ENCODE measurements around the gene SIN3B. TPM values are rescaled to one million over a fixed set of nuclear protein-coding genes. Genes with fewer than 3 reads are reported as not detected.

Gene SIN3B
- total RNA-seq, 1 experiment from 2014 or later, result 49.7 TPM

GRCh38 chr19:16904599-16904998 is 75.4 kb downstream of the SIN3B start:
- intact Hi-C loops (cut with micrococcal nuclease; ENCODE audit: unreplicated experiment), result no loop called here
- peaks cover 5% of the 10 kb centered on the region for H3K36me3 Mint-ChIP-seq (ENCODE audit: insufficient read depth, unreplicated experiment)
- H3K9me3 Mint-ChIP-seq (ENCODE audit: low read depth, unreplicated experiment), result no peaks in the 10 kb centered on the region
- no peaks in the 10 kb centered on the region for H3K4me1 Mint-ChIP-seq (ENCODE audit: low read depth, unreplicated experiment)
- H3K27ac Mint-ChIP-seq (ENCODE audit: unreplicated experiment), result no peak overlapping the region
- no peaks in the 10 kb centered on the region for H3K27me3 Mint-ChIP-seq (ENCODE audit: unreplicated experiment)
- CTCF ChIA-PET, result interaction anchor here (0.5 kb wide), 1 partner anchor 312 kb away, joined by 5 read pairs; no protein-coding TSS in a partner anchor
- BruUV-seq (replicated peaks), result no TSS peak
- TF ChIP-seq CTCF (IDR thresholded peaks at IDR 0.05; ENCODE audit: unreplicated experiment), result no peak
- H3K4me3 Mint-ChIP-seq (ENCODE audit: low read depth, unreplicated experiment), result no peak overlapping the region
- no peak for DNase-seq

DNA sequence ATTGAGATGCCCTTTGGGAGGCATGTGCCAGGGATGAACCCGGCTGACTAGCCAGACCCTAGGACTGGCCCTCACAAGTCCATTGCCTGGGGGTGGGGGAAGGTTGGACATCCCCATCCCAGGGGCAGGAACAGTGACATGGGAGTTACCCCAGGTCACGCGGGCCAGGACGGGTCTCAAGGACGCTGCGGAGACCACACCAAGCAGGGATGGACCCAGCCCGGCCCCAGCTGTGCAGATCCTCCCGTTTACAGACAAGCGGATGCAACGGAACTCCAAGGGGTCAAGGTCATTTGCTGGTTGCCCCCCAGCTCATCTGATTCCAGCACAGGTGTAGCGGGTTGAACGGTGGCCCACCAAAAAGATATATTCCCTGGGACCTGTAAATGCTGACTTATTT is 79.6 kb downstream of the SIN3B start:
- Mint-ChIP-seq H3K27me3 (ENCODE audit: unreplicated experiment) (no peaks in the 10 kb centered on the region), H3K27ac (ENCODE audit: unreplicated experiment) (no peak overlapping the region), H3K4me3 (ENCODE audit: low read depth, unreplicated experiment) (no peak overlapping the region), H3K9me3 (ENCODE audit: low read depth, unreplicated experiment) (peaks cover 3% of the 10 kb centered on the region), H3K36me3 (ENCODE audit: insufficient read depth, unreplicated experiment) (no peaks in the 10 kb centered on the region), H3K4me1 (ENCODE audit: low read depth, unreplicated experiment) (no peaks in the 10 kb centered on the region)
- no peak for TF ChIP-seq CTCF (IDR thresholded peaks at IDR 0.05; ENCODE audit: unreplicated experiment)
- no peak for DNase-seq
- CTCF ChIA-PET, result no interaction called here
- intact Hi-C loops (cut with micrococcal nuclease; ENCODE audit: unreplicated experiment), result no loop called here
- no TSS peak for BruUV-seq (replicated peaks)

DNA sequence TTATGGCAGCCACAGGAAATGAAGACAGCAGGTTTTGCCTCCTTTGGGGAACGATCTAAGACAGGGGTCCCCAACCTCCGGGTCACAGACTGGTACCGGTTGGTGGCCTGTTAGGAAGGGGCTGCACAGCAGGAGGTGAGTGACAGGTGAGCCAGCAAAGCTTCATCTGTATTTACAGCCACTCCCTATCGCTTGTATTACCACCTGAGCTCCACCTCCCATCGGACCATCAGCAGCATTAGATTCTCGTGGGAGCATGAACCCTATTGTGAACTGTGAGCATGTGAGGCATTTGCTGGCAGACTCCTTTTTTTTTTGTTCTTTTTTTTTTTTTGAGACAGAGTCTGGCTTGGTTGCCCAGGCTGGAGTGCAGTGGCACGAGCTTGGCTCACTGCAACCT is 81.8 kb downstream of the SIN3B start:
- CTCF ChIA-PET, result interaction anchor here (1.1 kb wide), 1 partner anchor 141 kb away, joined by 7 read pairs; no protein-coding TSS in a partner anchor
- BruUV-seq (replicated peaks), result no TSS peak

DNA sequence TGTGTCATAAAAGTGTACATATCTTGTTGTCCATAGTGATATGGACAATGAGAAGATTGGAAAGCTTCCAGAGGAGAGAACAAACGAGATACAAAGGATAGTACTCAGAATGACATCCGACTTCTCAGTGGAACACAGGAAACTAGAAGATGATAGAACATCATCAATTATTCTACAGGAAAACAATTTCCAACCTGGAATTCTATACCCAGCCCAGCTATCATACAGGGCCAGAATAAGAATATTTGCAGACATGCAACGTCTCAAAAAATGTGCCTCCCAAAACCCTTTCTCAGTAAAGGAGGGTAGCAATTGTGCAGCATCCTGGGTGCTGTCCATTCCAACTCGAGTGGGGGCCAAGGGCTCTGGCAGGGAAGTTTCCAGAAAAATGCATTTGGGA is 83.6 kb downstream of the SIN3B start:
- H3K4me1 Mint-ChIP-seq (ENCODE audit: low read depth, unreplicated experiment), result no peaks in the 10 kb centered on the region
- H3K4me3 Mint-ChIP-seq (ENCODE audit: low read depth, unreplicated experiment), result no peak overlapping the region
- peaks cover 3% of the 10 kb centered on the region for H3K9me3 Mint-ChIP-seq (ENCODE audit: low read depth, unreplicated experiment)
- no peak for TF ChIP-seq CTCF (IDR thresholded peaks at IDR 0.05; ENCODE audit: unreplicated experiment)
- CTCF ChIA-PET, result no interaction called here
- no peak overlapping the region for H3K27ac Mint-ChIP-seq (ENCODE audit: unreplicated experiment)
- intact Hi-C loops (cut with micrococcal nuclease; ENCODE audit: unreplicated experiment), result no loop called here
- no peak for DNase-seq
- no TSS peak for BruUV-seq (replicated peaks)
- H3K36me3 Mint-ChIP-seq (ENCODE audit: insufficient read depth, unreplicated experiment), result no peaks in the 10 kb centered on the region
- peaks cover 23% of the 10 kb centered on the region for H3K27me3 Mint-ChIP-seq (ENCODE audit: unreplicated experiment)

More for the DNA sequence above, 81.8 kb downstream of the SIN3B start:
- peaks cover 3% of the 10 kb centered on the region for H3K9me3 Mint-ChIP-seq (ENCODE audit: low read depth, unreplicated experiment)
- DNase-seq, result no peak
- no peaks in the 10 kb centered on the region for H3K4me1 Mint-ChIP-seq (ENCODE audit: low read depth, unreplicated experiment)
- intact Hi-C loops (cut with micrococcal nuclease; ENCODE audit: unreplicated experiment), result no loop called here
- H3K36me3 Mint-ChIP-seq (ENCODE audit: insufficient read depth, unreplicated experiment), result no peaks in the 10 kb centered on the region
- H3K27me3 Mint-ChIP-seq (ENCODE audit: unreplicated experiment), result peaks cover 10% of the 10 kb centered on the region
- no peak overlapping the region for H3K27ac Mint-ChIP-seq (ENCODE audit: unreplicated experiment)
- no peak for TF ChIP-seq CTCF (IDR thresholded peaks at IDR 0.05; ENCODE audit: unreplicated experiment)
- H3K4me3 Mint-ChIP-seq (ENCODE audit: low read depth, unreplicated experiment), result no peak overlapping the region
